Gastrocnemius medialis (tissue), 4 donors: ENCODE results near the gene CD58.

ENCODE experiments used
- CTCF ChIP-seq, 5 experiments: fragments of 450-650 bp in 3 of 5; fragments of 200-600 bp in 2 of 5; sonication (generic) in 2 of 5; IDR thresholded peaks in 4 of 5; conservative IDR thresholded peaks in 1 of 5; 1 replicate in 4 of 5; 2 replicates in 1 of 5; pipeline ENCODE4 v1.5.1; 2016 to 2019; ENCODE audit warnings: antibody characterized with exemption in 5 of 5, mild to moderate bottlenecking in 3 of 5, moderate library complexity in 3 of 5
- POLR2A ChIP-seq, 2 donors: fragments of 450-650 bp; IDR thresholded peaks; one replicate each; pipeline ENCODE4 v1.6.1; 2017; ENCODE audit warnings: antibody characterized with exemption in 2 of 2, mild to moderate bottlenecking in 2 of 2, moderate library complexity in 2 of 2

DNA sequence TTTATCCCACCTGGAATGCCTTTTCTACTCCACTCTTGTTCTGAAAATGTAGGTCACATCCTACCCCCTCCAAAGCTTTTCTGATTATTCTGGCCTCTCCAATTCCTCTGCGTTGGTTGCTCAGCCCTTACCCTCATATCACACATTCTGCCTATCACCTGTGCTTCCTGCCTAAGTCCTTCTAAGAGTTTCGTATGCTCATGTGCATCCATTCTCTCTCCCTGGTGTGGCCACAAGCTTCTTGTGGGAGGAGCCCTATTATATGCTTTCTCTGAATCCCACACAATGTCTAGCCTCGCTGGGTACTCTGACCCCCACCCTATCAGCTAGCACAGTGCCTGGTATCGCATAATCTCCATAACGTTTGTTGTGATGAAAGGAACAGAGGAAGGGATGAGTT is 54.2 kb downstream of the CD58 start:
- TF ChIP-seq CTCF (IDR thresholded peaks at IDR 0.05 in 4 of 5, conservative IDR thresholded peaks at IDR 0.05 in 1 of 5) (no peak), POLR2A (IDR thresholded peaks at IDR 0.05) (no peak)
